Glutamatergic neuron (in vitro differentiated cells): ENCODE results near the gene SHLD1. TPM values are rescaled to one million over a fixed set of nuclear protein-coding genes. Genes with fewer than 3 reads are reported as not detected.

Experiments
- DNase-seq: peaks from one replicate; pipeline ENCODE4 v3.0.0; 2022
- H3K27ac Mint-ChIP-seq: one replicate; pipeline ENCODE4 v1.8.0; 2020; ENCODE audit warnings: mild to moderate bottlenecking, mixed read lengths, inconsistent platforms; ENCODE audit not compliant: unreplicated experiment
- H3K27me3 Mint-ChIP-seq: one replicate; pipeline ENCODE4 v1.8.0; 2020; ENCODE audit warnings: mild to moderate bottlenecking, moderate library complexity, mixed read lengths, inconsistent platforms; ENCODE audit not compliant: unreplicated experiment
- H3K36me3 Mint-ChIP-seq: one replicate; pipeline ENCODE4 v1.8.0; 2020; ENCODE audit warnings: mild to moderate bottlenecking, mixed read lengths, inconsistent platforms; ENCODE audit not compliant: unreplicated experiment
- H3K4me1 Mint-ChIP-seq: one replicate; pipeline ENCODE4 v1.8.0; 2020; ENCODE audit warnings: mild to moderate bottlenecking, low read depth, mixed read lengths, inconsistent platforms; ENCODE audit not compliant: unreplicated experiment
- H3K4me3 Mint-ChIP-seq: one replicate; pipeline ENCODE4 v1.8.0; 2020; ENCODE audit warnings: mild to moderate bottlenecking, mixed read lengths, inconsistent platforms; ENCODE audit not compliant: unreplicated experiment
- H3K9me3 Mint-ChIP-seq: one replicate; pipeline ENCODE4 v1.8.0; 2020; ENCODE audit warnings: mild to moderate bottlenecking, moderate library complexity, mixed read lengths, inconsistent platforms; ENCODE audit not compliant: unreplicated experiment
- total RNA-seq: library from RNA; stranded (reverse); fragmentation: NEBNext Ultra II Directional; extraction: Animal tissue kit (Norgen Biotek cat#: 25700); gene quantifications from one replicate; pipeline ENCODE4 v1.2.1, GENCODE V29; 2021; ENCODE audit not compliant: unreplicated experiment
- TF ChIP-seq, protein P1 (sequence below): fragments of 200-600 bp; sonication (generic); IDR thresholded peaks from one replicate; pipeline ENCODE4 v1.5.0; 2021; ENCODE audit not compliant: partially characterized antibody, unreplicated experiment

Gene SHLD1
- total RNA-seq, 1 donor from 2014 or later = 4.0 TPM

DNA sequence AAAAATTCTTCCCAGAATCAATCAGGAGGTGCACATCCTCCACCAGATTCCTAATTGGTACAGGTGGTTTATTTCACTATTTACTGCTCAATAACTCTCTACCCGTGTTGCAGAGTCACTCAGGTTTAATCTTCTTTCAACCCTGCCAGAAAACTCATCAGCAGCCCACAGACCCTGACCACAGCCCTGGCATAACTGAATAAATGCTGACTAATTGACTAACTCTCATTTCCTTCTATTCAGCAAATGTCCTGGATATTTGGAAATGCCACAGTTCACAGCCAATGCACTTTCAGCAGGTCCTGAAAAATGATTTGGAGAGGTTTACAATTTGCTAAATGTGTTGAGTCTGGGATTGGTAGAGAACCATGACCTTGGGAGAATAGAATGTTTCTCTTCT lies 137.8 kb downstream of the SHLD1 start:
- TF ChIP-seq, protein P1, sequence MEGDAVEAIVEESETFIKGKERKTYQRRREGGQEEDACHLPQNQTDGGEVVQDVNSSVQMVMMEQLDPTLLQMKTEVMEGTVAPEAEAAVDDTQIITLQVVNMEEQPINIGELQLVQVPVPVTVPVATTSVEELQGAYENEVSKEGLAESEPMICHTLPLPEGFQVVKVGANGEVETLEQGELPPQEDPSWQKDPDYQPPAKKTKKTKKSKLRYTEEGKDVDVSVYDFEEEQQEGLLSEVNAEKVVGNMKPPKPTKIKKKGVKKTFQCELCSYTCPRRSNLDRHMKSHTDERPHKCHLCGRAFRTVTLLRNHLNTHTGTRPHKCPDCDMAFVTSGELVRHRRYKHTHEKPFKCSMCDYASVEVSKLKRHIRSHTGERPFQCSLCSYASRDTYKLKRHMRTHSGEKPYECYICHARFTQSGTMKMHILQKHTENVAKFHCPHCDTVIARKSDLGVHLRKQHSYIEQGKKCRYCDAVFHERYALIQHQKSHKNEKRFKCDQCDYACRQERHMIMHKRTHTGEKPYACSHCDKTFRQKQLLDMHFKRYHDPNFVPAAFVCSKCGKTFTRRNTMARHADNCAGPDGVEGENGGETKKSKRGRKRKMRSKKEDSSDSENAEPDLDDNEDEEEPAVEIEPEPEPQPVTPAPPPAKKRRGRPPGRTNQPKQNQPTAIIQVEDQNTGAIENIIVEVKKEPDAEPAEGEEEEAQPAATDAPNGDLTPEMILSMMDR = no peak
- H3K36me3 Mint-ChIP-seq = no peaks in the 10 kb centered on the region
- no peaks in the 10 kb centered on the region for H3K27me3 Mint-ChIP-seq
- H3K4me1 Mint-ChIP-seq = peaks cover 3% of the 10 kb centered on the region
- no peak for DNase-seq
- no peaks in the 10 kb centered on the region for H3K9me3 Mint-ChIP-seq
- H3K4me3 Mint-ChIP-seq = no peak overlapping the region
- H3K27ac Mint-ChIP-seq = no peak overlapping the region

DNA sequence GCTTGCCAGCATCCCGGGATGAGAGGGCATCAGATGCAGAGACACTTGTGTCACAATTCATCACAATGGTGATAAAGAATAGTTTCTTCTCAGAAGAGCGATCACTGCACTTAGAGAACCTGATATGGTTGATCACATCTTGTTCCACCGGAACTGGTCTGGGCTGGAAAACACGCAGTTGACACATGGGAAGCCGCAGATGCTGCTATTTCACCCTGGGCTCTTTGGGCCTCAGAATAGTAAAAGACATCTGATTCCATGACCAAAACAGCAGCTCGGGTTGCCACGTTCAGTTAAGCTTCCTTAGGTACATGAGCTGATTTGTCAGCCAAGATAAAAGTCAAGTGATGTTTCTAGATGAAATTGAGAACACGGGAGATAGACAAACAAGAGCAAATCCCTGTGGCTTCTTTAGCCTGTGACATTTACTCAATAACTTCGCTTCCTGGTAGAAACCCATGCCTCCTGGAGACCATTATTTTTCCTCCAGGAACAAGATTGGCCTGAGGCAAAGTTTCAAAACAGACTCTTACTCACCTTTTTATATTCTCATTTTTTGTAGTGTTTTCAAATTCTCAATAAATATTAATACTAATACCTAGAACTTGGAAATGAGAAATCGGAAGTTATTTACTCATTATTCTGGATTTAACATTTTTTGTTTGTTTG lies 140.7 kb downstream of the SHLD1 start:
- TF ChIP-seq, protein P1 = no peak
- no peaks in the 10 kb centered on the region for H3K36me3 Mint-ChIP-seq
- no peaks in the 10 kb centered on the region for H3K9me3 Mint-ChIP-seq
- H3K4me3 Mint-ChIP-seq = no peak overlapping the region
- no peaks in the 10 kb centered on the region for H3K27me3 Mint-ChIP-seq
- no peak for DNase-seq
- H3K4me1 Mint-ChIP-seq = peaks cover 3% of the 10 kb centered on the region
- H3K27ac Mint-ChIP-seq = no peak overlapping the region

DNA sequence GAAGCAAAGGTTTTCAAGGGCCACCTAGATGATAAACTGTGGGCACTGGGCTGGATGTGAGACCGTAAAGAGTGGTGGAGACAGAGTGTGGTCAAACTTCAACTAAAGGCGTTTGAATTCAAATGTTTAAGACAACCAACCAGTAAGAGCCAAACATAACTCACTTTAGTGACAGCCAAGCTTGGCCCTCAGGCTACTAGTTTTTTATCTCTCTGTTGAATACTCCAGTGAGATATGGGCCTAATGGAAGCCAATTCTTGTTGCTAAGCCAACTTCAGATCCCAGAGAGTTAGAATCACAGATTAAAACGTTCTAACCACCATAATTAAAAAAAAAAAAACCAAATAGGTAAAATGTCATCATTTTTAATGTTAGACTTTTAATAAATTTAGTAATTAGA lies 142.9 kb downstream of the SHLD1 start:
- Mint-ChIP-seq H3K36me3 (no peaks in the 10 kb centered on the region), H3K4me3 (no peak overlapping the region), H3K27me3 (no peaks in the 10 kb centered on the region), H3K4me1 (no peaks in the 10 kb centered on the region), H3K27ac (no peak overlapping the region), H3K9me3 (no peaks in the 10 kb centered on the region)
- DNase-seq = no peak
- TF ChIP-seq, protein P1 = no peak

DNA sequence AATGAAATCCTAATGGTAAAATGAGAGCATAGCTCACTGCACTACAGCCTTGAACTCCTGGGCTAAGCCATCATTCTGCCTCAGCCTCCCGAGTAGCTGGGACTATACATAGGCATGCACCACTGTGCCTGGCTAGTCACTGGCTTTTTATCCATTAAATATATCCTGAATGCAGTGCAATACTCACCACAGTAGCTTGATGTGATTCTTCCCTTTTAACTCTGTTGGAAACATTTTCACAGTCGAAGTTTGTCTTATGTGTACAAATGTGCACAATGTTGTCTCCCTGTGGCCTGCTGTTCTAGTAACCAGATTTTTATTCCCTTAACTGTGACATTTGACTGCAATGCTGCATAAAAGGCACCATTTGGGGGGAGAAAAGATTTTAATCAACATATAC lies 143.4 kb downstream of the SHLD1 start:
- no peak for DNase-seq
- Mint-ChIP-seq H3K27me3 (no peaks in the 10 kb centered on the region), H3K27ac (no peak overlapping the region), H3K4me3 (no peak overlapping the region), H3K4me1 (no peaks in the 10 kb centered on the region), H3K36me3 (no peaks in the 10 kb centered on the region), H3K9me3 (no peaks in the 10 kb centered on the region)
- TF ChIP-seq, protein P1 = no peak

DNA sequence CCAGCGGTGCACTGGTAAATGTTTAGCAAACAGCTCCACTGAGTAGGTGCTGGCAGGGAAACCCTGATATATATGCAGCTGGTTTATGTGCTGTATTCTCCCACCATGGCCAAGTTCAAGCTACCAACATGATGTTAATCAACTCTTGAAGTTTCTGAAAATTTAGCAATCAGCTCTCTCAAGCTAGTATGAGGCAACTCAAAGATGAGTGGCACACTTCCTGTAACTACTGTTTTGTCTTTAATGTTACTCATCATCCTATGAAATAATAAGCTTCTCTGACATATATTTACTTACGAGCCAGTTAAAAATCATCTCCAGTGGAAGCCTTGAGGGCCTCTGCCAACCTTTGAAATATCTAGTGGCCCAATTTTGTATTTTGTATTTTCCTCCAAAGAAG lies 145.4 kb downstream of the SHLD1 start:
- H3K27me3 Mint-ChIP-seq = no peaks in the 10 kb centered on the region
- H3K36me3 Mint-ChIP-seq = no peaks in the 10 kb centered on the region
- no peaks in the 10 kb centered on the region for H3K4me1 Mint-ChIP-seq
- H3K9me3 Mint-ChIP-seq = no peaks in the 10 kb centered on the region
- no peak for DNase-seq
- H3K27ac Mint-ChIP-seq = no peak overlapping the region
- H3K4me3 Mint-ChIP-seq = no peak overlapping the region
- TF ChIP-seq, protein P1 = no peak
